Activated CD4-positive, alpha-beta T cell treated with anti-CD3 and anti-CD28 coated beads for 24 hours (primary cell): ENCODE data around the gene WAPL.
"Not testable (repeated sequence)": the region's sequence is repeated elsewhere in the genome, so short reads cannot be mapped to it uniquely, and the experiment has no call there.

Experiments
- DNase-seq, 2 donors: peaks; one replicate each; pipeline ENCODE4 v3.0.0-alpha.2; 2020; ENCODE audit warnings: low read depth in 2 of 2

The WAPL gene

GRCh38 chr10:86521678-86522509 is at the start of gene WAPL:
WAPL (minus strand) TSS chr10:86521792; CDS start chr10:86518069, 3,723 bp downstream.
- DNase-seq = peak; percentile 87 to 89

- no peak for DNase-seq
Measured at GRCh38 chr10:86569335-86569734, 47.7 kb upstream of the WAPL start.

GRCh38 chr10:86566518-86566917 is 44.9 kb upstream of the WAPL start:
- DNase-seq = not testable (repeated sequence)

- DNase-seq = not testable (repeated sequence)
Measured at GRCh38 chr10:86563338-86563737, 41.7 kb upstream of the WAPL start.

GRCh38 chr10:86558695-86559094 is 37.1 kb upstream of the WAPL start:
- DNase-seq = not testable (repeated sequence)

GRCh38 chr10:86556933-86557649 is 35.5 kb upstream of the WAPL start:
- no peak for DNase-seq

GRCh38 chr10:86556532-86556931 is 34.9 kb upstream of the WAPL start:
- DNase-seq = no peak

GRCh38 chr10:86553639-86554038 is 32.0 kb upstream of the WAPL start:
- DNase-seq = no peak

GRCh38 chr10:86553213-86553612 is 31.6 kb upstream of the WAPL start:
- DNase-seq = no peak

GRCh38 chr10:86547296-86547695 is 25.7 kb upstream of the WAPL start:
- no peak for DNase-seq

GRCh38 chr10:86545101-86545500 is 23.5 kb upstream of the WAPL start:
- DNase-seq = no peak

GRCh38 chr10:86540016-86540415 is 18.4 kb upstream of the WAPL start:
- no peak for DNase-seq

- no peak for DNase-seq
Measured at GRCh38 chr10:86538547-86538946, 17.0 kb upstream of the WAPL start.

- DNase-seq = not testable (repeated sequence)
Measured at GRCh38 chr10:86538040-86538439, 16.4 kb upstream of the WAPL start.

GRCh38 chr10:86536294-86536861 is 14.8 kb upstream of the WAPL start:
- DNase-seq = peak in 1 of 2 donors; percentile 13

- no peak for DNase-seq
Measured at GRCh38 chr10:86535132-86535882, 13.7 kb upstream of the WAPL start.

GRCh38 chr10:86533328-86533727 is 11.7 kb upstream of the WAPL start:
- no peak for DNase-seq

- not testable (repeated sequence) for DNase-seq
Measured at GRCh38 chr10:86528736-86529135, 7.1 kb upstream of the WAPL start.

- no peak for DNase-seq
Measured at GRCh38 chr10:86526606-86527005, 5.0 kb upstream of the WAPL start.

- not testable (repeated sequence) for DNase-seq
Measured at GRCh38 chr10:86525713-86526112, 4.1 kb upstream of the WAPL start.

- DNase-seq = no peak
Measured at GRCh38 chr10:86524225-86524962, 2.8 kb upstream of the WAPL start.
